Fibroblast of skin of left quadriceps (primary cell): Measurements from ENCODE around the gene GRID1.

Experiments
- DNase-seq, 2 experiments: peaks; one replicate each; pipeline ENCODE4 v3.0.0-alpha.2; 2013; ENCODE audit warnings: low read depth in 2 of 2

GRID1 gene

GRCh38 chr10:86354761-86355540 is 11.6 kb downstream of the GRID1 start:
- DNase-seq = no peak

GRCh38 chr10:86353506-86354485 is 12.8 kb downstream of the GRID1 start:
- no peak for DNase-seq

GRCh38 chr10:86350897-86351296 is 15.7 kb downstream of the GRID1 start:
- no peak for DNase-seq

GRCh38 chr10:86349940-86350630 is 16.5 kb downstream of the GRID1 start:
- no peak for DNase-seq

GRCh38 chr10:86349474-86349873 is 17.1 kb downstream of the GRID1 start:
- DNase-seq = no peak

- DNase-seq = no peak
These were observed 18.0 kb downstream of the GRID1 start for GRCh38 chr10:86348321-86349210.

GRCh38 chr10:86347856-86348255 is 18.7 kb downstream of the GRID1 start:
- DNase-seq = no peak

GRCh38 chr10:86346799-86347665 is 19.6 kb downstream of the GRID1 start:
- DNase-seq = no peak

GRCh38 chr10:86345859-86346798 is 20.5 kb downstream of the GRID1 start:
- DNase-seq = no peak

- no peak for DNase-seq
These were observed 21.2 kb downstream of the GRID1 start for GRCh38 chr10:86345296-86345858.

GRCh38 chr10:86344714-86345161 is 21.9 kb downstream of the GRID1 start:
- no peak for DNase-seq

GRCh38 chr10:86344281-86344680 is 22.3 kb downstream of the GRID1 start:
- DNase-seq = no peak

- DNase-seq = no peak
These were observed 22.8 kb downstream of the GRID1 start for GRCh38 chr10:86343761-86344160.

GRCh38 chr10:86342111-86342863 is 24.3 kb downstream of the GRID1 start:
- DNase-seq = no peak

- no peak for DNase-seq
These were observed 25.2 kb downstream of the GRID1 start for GRCh38 chr10:86341361-86341811.

- no peak for DNase-seq
These were observed 25.7 kb downstream of the GRID1 start for GRCh38 chr10:86340991-86341260.

GRCh38 chr10:86340176-86340990 is 26.2 kb downstream of the GRID1 start:
- no peak for DNase-seq
